GM18868 (cell line): ENCODE data around the gene AHRR.
"Not testable (repeated sequence)": the region's sequence is repeated elsewhere in the genome, so short reads cannot be mapped to it uniquely, and the experiment has no call there.

Source experiments
- ATAC-seq: cut with Tn5 transposase; IDR thresholded peaks from one replicate; pipeline ENCODE4 v1.9.1; 2021; ENCODE audit warnings: mild to moderate bottlenecking, moderate library complexity; ENCODE audit not compliant: unreplicated experiment

Gene AHRR

DNA sequence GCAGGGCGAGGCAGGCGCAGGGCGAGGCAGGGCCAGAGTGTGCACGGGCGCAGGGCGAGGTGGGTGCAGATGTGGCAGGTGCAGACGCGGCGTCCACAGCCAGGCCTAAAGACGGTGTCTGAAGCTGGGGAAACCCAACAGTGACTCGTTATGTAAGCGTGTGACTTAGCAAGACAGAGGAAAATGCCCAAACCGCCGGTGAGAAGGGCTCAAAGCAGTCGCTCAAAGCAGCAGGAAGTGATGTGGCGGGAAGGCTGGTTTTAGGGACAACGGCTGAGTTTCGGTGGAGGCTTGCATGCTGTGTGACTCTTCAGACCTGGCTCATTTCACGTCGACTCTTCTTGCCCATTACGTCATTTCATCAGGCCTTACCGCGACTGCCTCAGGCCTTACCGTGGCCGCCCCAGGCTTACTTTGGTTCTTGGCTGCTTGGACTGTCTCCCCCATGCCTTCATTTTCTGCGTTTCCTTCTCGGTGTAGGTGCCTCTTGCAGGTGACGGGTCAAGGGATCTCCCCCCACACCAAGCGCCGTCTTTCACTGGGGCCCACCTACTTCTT, 71.0 kb downstream of the AHRR start:
- ATAC-seq = peak; percentile 85

GRCh38 chr5:393846-394275, 72.3 kb downstream of the AHRR start:
- ATAC-seq = no peak

DNA sequence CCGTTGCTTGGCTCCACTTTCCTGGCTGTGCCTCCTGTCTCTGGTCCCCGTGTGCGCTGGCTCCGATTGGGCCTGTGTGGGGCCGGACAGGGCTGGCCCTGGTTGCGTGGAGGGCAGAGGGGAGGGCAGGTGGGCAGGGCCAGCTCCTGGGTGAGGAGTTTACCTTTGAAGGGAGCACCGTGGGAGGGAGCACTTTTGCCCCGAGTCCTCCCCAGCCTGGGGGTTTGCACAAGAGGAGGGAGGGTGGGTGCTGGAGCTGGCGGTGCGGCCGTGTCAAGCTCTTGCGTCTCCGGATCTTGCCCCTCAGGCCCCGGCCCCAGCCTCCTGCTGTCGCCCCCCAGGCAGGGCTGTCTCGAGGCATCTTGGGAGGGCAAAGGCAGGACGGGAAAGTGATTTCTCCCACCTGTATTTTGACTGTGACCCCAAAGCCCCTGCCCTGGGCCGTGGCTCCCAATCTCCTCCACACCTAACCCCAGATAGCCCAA, 73.2 kb downstream of the AHRR start:
- ATAC-seq = no peak

DNA sequence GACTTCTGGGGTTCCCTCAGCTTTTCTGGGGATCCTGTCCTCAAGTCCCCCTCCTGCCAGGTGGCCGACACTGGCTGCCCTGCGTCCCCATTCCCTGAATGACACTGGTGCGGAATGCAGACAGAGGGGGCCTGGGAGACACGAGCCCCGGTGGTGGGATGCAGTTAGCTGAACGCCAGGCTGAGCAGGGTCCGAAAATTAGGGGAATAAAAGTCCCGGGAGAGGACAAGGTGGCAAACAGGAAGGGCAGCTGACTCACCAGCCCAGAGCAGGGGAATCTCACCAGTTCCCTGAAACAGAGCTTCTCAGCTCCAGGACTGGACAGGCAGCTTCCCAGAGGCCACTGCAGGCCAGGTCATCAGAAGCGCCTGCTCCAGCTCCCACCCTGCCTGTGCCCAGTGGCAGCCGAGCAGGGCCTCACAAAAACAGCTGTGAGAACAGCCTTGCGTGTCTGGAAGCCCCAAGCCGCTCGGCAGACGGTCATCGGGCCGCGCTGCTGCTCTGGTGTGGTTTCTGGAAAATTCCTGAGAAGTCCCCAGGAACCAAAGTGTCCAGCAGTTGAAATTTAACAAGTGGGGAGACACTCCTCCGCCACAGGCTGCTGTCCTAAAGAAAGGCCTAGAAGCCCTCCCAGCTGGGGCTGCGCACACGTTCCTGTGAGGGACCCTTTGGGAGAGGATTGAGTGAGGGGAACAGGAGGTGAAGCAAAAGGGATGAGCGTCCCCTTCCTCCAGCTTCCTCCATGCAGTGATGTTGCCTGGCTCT, 73.8 kb downstream of the AHRR start:
- ATAC-seq = no peak

DNA sequence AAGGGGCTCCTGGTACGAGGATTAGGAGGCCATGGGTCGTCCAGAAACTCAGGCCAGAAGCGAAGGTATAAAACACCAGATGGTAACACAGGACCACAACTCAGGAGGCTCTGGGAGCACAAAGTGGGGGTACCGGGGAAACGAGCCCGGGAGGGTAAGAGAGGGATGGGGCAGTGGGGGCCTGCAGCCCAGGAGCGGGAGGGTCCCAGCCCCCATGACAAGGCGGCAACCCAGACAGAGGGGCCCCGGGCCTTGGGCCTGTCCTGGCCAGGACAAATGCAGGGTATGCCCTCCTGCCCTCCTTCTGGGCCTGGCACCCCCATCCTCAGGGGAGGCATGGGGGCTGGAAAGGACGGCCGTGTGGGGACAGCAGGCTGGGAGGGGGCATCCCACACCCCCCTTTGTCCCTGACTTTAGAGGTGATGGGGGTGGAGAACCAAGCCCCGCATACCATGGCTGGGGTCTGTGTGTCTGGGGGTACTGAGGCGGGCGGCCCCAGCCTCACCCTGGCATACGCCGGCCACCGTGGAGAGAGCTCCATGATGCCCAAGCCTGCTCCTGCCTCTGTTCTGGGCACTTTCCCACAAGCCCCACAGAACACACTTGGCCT, 74.5 kb downstream of the AHRR start:
- no peak for ATAC-seq

- ATAC-seq = no peak
Observed at GRCh38 chr5:396531-396961, 75.0 kb downstream of the AHRR start.

DNA sequence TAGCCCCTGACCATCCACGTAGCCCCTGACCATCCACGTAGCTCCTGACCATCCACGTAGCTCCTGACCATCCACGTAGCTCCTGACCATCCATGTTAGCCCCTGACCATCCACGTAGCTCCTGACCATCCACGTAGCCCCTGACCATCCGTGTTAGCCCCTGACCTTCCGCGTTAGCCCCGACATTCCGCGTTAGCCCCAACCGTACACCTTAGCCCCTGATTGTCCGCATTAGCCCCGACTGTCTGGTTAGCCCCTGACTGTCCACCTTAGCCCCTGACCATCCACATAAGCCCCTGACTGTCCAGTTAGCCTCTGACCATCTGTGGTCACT, 76.6 kb downstream of the AHRR start:
- not testable (repeated sequence) for ATAC-seq

GRCh38 chr5:398475-399295, 77.2 kb downstream of the AHRR start:
- ATAC-seq = no peak

- peak; percentile 80 for ATAC-seq
Observed at GRCh38 chr5:399296-400281, 78.1 kb downstream of the AHRR start.

DNA sequence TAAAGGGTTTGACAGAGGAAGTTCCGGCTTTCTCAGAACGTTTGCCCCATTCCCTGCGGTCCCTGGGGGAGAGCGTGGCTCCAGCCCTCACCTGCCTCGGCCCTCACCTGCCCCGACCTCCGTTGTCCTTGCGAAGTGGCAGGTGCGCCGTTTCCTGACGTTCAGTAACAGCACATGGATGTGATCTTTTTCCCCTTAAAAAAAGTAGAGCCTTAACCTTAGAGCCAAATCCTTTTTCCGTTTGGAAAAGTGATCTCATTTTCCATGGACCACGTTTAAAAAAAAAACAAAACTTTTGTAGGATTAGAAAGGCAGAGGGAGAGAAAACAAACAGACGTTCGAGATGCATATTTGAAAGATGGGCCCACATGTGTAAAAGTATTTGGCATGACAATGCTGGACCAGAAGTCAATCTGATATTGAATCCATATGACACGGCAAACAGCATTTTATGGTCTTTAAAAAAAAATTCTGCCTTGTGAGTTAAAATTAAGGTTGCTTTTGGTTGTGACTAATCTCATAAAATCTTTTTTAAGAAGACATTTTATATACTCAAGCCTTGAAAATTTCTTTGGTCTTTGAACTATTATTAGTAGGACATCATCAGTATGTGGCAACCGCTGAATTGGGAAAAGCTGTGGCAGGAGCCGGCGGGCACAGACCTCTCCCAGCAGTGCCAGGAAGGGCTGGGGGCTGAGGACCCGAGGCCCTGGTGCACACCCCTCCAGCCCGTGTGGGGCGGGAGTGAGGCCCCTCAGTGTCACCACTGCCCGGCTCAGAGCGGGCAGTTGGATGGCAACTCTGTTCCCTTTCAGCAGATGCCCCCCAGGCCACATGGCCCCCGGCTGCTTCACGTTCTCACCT, 79.0 kb downstream of the AHRR start:
- ATAC-seq = peak; percentile 17

DNA sequence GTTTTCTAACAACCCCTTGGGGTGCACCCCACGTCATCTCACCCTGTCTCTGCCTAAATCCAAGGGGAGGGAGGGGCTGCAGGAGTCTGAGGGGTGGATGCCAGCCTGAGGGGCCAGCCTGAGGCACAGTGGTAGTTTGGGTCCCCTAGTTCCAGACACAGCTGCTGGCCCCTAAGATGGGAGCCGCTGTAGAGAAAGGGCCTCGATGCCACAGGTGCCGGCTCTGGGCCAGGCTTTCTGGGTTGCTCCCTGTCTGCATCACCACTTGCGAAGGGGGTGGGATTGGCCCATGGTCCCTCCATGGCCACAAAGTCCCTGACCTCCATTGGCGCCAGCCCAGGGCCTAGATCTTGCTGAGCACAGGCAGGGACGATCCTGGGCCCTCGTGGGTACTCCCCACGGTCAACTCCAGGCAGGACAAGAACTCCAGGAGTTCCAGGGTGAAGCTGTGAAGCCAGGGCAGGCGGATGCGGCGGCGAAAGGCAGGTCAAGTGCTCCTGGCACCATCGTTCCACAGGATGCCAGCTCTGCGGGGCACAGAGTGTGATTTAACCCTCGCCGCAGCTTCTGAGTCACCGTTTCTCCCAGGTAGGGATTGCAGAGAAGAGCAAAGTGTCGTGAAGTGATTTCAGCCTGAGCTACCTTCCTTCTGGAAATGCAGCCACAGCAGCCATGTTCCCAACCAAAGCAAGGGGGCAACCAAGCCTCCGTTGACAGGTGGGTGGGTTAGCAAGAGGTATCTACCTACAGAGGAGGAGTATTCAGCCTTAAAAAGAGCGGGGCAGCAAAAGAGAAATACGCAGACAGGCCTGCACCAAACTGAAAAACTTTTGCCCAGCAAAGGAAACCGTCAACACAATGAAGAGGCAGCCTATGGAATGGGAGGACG, 79.9 kb downstream of the AHRR start:
- no peak for ATAC-seq

DNA sequence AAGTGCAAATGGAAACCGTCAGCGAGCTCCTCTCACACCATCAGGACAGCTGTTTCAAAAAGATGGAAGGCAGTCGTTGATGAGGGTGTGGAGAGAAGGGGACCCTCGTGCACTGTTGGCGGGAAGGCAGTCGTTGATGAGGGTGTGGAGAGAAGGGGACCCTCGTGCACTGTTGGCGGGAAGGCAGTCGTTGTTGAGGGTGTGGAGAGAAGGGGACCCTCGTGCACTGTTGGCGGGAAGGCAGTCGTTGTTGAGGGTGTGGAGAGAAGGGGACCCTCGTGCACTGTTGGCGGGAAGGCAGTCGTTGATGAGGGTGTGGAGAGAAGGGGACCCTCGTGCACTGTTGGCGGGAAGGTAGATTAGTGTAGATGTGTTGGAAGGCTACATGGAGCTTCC, 80.7 kb downstream of the AHRR start:
- not testable (repeated sequence) for ATAC-seq

GRCh38 chr5:402615-403359, 81.3 kb downstream of the AHRR start:
- peak; percentile 62 for ATAC-seq

GRCh38 chr5:403995-404394, 82.5 kb downstream of the AHRR start:
- no peak for ATAC-seq

DNA sequence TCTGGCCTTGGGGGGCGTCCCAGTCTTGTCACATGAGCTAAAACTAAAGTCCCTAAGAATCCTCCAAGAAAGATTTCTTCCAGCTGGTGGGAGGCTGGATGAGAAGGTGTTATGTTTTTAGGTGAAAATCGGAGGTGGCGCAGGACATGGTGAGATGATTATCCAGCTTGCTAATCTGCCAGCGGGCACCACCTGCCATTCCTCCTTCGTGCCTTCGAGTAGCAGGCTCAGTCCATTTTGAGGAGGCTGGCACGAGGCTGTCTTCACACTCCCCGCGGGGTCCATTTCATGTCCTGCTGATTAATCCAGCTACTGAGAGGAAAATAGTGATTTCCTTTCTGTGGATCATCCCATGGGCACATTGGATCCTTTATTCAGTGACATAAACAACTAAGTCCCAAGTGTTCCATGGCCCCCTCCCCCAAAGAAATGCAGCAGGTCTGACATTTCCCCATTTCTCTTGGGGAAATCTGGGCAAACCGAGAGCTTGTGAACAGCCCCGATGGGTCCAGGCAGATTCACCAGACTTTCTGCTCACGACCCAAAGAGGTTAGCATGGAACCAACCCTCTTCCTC, 83.2 kb downstream of the AHRR start:
- no peak for ATAC-seq

DNA sequence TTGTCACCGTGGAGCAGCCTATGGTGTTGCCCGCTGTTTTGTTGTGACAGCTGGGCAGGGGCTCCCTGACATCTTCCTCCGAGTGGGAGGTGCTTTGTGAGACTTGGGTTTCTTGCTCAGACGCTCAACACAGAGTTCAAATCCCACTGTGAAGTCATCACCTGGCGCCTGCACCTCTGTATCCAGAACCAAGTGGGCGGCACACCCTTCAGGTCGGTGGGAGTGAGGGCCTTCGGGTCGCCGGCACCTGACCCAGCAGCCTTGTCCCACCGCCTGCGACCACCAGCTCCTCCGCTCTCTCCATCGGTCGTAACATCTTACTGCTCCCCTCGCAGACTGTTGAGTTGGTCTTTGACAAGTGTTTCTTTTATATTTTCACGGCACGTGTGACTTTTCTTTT, 83.9 kb downstream of the AHRR start:
- no peak for ATAC-seq

- no peak for ATAC-seq
Observed at GRCh38 chr5:406041-406440, 84.5 kb downstream of the AHRR start.
